ENCODE results near the gene ELFN1. TPM values are rescaled to one million over a fixed set of nuclear protein-coding genes. Genes with fewer than 3 reads are reported as not detected.
"Not testable (repeated sequence)": the region's sequence is repeated elsewhere in the genome, so short reads cannot be mapped to it uniquely, and the experiment has no call there.

Gene ELFN1
- total RNA-seq, 1 experiment from 2014 or later = 0.69 TPM

DNA sequence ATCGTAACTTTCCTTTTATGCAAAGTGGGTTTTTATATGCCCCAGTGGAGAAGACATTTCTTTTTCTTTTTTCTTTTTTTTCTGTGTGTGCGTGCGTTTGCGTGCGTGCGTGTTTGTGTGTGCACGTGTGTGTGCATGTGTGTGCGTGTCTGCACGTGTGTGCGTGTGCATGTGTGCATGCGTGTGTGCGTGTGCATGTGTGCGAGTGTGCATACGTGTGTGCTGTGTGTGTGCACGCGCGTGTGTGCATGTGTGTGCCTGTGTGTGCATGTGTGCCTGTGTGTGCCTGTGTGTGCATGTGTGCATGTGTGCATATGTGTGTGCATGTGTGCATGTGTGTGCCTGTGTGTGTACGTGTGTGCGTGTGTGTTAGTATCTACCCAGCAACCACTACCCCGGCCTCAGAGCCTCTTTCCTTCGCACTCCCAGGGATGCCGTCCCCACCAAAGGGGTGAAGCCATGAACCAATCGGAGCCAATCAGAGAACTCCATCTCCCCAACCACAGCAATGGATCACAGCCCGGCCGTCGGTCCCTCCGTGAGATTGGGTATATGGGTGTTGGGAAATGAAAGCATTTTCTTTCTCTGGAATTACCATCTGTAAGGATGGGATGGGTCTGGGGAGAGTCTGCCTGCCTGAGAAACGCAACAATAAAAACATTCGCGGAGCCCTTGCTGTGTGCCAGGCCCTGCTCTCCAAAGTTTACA lies 92.3 kb downstream of the ELFN1 start:
- no peaks in the 10 kb centered on the region for H3K36me3 ChIP-seq (ENCODE audit: low read depth, low read length)
- H3K27ac ChIP-seq (ENCODE audit: low read length) = no peak overlapping the region
- TF ChIP-seq EZH2 (IDR thresholded peaks at IDR 0.05; ENCODE audit: low read length, unreplicated experiment) (no peak), EZH2phosphoT487 (IDR thresholded peaks at IDR 0.05; ENCODE audit: borderline replicate concordance, low read length) (no peak)
- TF ChIP-seq, protein P1, sequence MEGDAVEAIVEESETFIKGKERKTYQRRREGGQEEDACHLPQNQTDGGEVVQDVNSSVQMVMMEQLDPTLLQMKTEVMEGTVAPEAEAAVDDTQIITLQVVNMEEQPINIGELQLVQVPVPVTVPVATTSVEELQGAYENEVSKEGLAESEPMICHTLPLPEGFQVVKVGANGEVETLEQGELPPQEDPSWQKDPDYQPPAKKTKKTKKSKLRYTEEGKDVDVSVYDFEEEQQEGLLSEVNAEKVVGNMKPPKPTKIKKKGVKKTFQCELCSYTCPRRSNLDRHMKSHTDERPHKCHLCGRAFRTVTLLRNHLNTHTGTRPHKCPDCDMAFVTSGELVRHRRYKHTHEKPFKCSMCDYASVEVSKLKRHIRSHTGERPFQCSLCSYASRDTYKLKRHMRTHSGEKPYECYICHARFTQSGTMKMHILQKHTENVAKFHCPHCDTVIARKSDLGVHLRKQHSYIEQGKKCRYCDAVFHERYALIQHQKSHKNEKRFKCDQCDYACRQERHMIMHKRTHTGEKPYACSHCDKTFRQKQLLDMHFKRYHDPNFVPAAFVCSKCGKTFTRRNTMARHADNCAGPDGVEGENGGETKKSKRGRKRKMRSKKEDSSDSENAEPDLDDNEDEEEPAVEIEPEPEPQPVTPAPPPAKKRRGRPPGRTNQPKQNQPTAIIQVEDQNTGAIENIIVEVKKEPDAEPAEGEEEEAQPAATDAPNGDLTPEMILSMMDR (conservative IDR thresholded peaks at IDR 0.05; ENCODE audit: low read depth, low read length) = no peak
- no peaks in the 10 kb centered on the region for H3K9me3 ChIP-seq (ENCODE audit: low read length)
- H3K79me2 ChIP-seq (ENCODE audit: low read length) = no peaks in the 10 kb centered on the region
- BruUV-seq (replicated peaks) = no TSS peak
- no peaks in the 10 kb centered on the region for H3F3A ChIP-seq (ENCODE audit: low read length, unreplicated experiment)
- H4K20me1 ChIP-seq (ENCODE audit: low read length) = no peaks in the 10 kb centered on the region
- H3K9me2 ChIP-seq (replicated peaks; ENCODE audit: low read length) = no peaks in the 10 kb centered on the region
- no peaks in the 10 kb centered on the region; the same call in 1 of the 2 replicates for H3K27me3 ChIP-seq (ENCODE audit: low read length)
- H3K4me2 ChIP-seq (ENCODE audit: low read length) = no peak overlapping the region
- ChIA-PET CTCF (no interaction called here), POLR2A (ENCODE audit: unreplicated experiment) (no interaction called here)
- no peaks in the 10 kb centered on the region for H3K4me1 ChIP-seq (ENCODE audit: insufficient read depth, low read length)
- DNase-seq (no peak), ATAC-seq (no peak)
- intact Hi-C loops (cut with micrococcal nuclease) = no loop called here
- H2AFZ ChIP-seq (ENCODE audit: low read length) = no peak overlapping the region
- no peak overlapping the region for H3K4me3 ChIP-seq (ENCODE audit: low read length)
- H3K9ac ChIP-seq (ENCODE audit: low read length) = no peak overlapping the region

DNA sequence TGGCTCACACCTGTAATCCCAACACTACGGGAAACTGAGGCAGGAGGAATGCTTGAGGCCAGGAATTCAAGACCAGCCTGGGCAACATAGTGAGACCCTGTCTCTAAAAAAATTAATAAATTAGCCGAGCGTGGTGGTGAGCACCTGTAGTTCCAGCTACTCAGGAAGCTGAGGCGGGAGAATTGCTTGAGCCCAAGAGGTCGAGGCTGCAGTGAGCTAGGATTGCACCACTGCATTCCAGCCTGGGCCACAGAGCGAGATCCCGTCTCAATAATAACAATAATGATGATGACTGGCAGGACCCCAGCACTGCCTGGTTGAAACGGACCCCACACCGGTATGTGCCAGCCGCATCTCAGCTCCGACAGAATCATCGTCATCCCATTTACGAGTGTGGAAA lies 93.0 kb downstream of the ELFN1 start:
- no peaks in the 10 kb centered on the region for H3K36me3 ChIP-seq (ENCODE audit: low read depth, low read length)
- no peak overlapping the region for H3K4me2 ChIP-seq (ENCODE audit: low read length)
- intact Hi-C loops (cut with micrococcal nuclease) = no loop called here
- no peak overlapping the region for H3K27ac ChIP-seq (ENCODE audit: low read length)
- ChIA-PET POLR2A (ENCODE audit: unreplicated experiment) (no interaction called here), CTCF (no interaction called here)
- no peak overlapping the region for H3K4me3 ChIP-seq (ENCODE audit: low read length)
- TF ChIP-seq EZH2phosphoT487 (IDR thresholded peaks at IDR 0.05; ENCODE audit: borderline replicate concordance, low read length) (no peak), EZH2 (IDR thresholded peaks at IDR 0.05; ENCODE audit: low read length, unreplicated experiment) (no peak)
- TF ChIP-seq, protein P1 (conservative IDR thresholded peaks at IDR 0.05; ENCODE audit: low read depth, low read length) = no peak
- H3K79me2 ChIP-seq (ENCODE audit: low read length) = no peaks in the 10 kb centered on the region
- no peak for ATAC-seq
- no peaks in the 10 kb centered on the region for H3K9me3 ChIP-seq (ENCODE audit: low read length)
- no peaks in the 10 kb centered on the region for H3K4me1 ChIP-seq (ENCODE audit: insufficient read depth, low read length)
- no peak for DNase-seq
- BruUV-seq (replicated peaks) = no TSS peak
- H4K20me1 ChIP-seq (ENCODE audit: low read length) = no peaks in the 10 kb centered on the region
- no peak overlapping the region for H2AFZ ChIP-seq (ENCODE audit: low read length)
- no peaks in the 10 kb centered on the region for H3K9me2 ChIP-seq (replicated peaks; ENCODE audit: low read length)
- H3K27me3 ChIP-seq (ENCODE audit: low read length) = no peaks in the 10 kb centered on the region
- H3F3A ChIP-seq (ENCODE audit: low read length, unreplicated experiment) = no peaks in the 10 kb centered on the region
- H3K9ac ChIP-seq (ENCODE audit: low read length) = no peak overlapping the region

DNA sequence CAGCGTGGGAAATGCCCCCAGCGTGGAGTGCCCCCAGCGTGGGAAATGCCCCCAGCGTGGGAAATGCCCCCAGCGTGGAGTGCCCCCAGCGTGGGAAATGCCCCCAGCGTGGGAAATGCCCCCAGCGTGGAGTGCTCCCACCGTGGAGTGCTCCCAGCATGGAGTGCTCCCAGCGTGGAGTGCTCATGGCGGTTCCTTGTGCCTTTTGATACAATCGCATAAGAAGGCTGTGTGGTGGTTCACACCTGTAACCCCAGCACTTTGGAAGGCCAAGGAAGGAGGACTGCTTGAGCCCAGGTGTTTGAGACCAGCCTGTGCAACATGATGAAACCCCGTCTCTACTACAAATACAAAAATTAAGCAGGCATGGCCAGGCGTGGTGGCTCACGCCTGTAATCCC lies 93.8 kb downstream of the ELFN1 start:
- H2AFZ ChIP-seq (ENCODE audit: low read length); BruUV-seq (replicated peaks); H3K27ac ChIP-seq (ENCODE audit: low read length); POLR2A ChIA-PET (ENCODE audit: unreplicated experiment); H3K9ac ChIP-seq (ENCODE audit: low read length); ATAC-seq; H3F3A ChIP-seq (ENCODE audit: low read length, unreplicated experiment); H3K9me3 ChIP-seq (ENCODE audit: low read length); H3K36me3 ChIP-seq (ENCODE audit: low read depth, low read length); CTCF ChIA-PET; H3K4me1 ChIP-seq (ENCODE audit: insufficient read depth, low read length); H3K9me2 ChIP-seq (replicated peaks; ENCODE audit: low read length); H3K4me3 ChIP-seq (ENCODE audit: low read length); intact Hi-C loops (cut with micrococcal nuclease); DNase-seq; H3K4me2 ChIP-seq (ENCODE audit: low read length); H4K20me1 ChIP-seq (ENCODE audit: low read length); H3K27me3 ChIP-seq (ENCODE audit: low read length); H3K79me2 ChIP-seq (ENCODE audit: low read length): not testable (repeated sequence)
